ENCODE data around the gene LMNA. TPM values are rescaled to one million over a fixed set of nuclear protein-coding genes. Genes with fewer than 3 reads are reported as not detected.
"Not testable (repeated sequence)": the region's sequence is repeated elsewhere in the genome, so short reads cannot be mapped to it uniquely, and the experiment has no call there.

LMNA gene
- total RNA-seq = 420 and 617 TPM in 2 replicates

- peak; percentile 94 for DNase-seq (ENCODE audit: low read depth)
Observed at GRCh38 chr1:156114101-156114918, at the start of gene LMNA. Gene LMNA, plus strand, starts transcription at chr1:156114711. Its CDS starts 208 bp downstream, at chr1:156114919.

- DNase-seq (ENCODE audit: low read depth) = no peak
Observed at GRCh38 chr1:156065212-156065611, 49.3 kb upstream of the LMNA start.

DNA sequence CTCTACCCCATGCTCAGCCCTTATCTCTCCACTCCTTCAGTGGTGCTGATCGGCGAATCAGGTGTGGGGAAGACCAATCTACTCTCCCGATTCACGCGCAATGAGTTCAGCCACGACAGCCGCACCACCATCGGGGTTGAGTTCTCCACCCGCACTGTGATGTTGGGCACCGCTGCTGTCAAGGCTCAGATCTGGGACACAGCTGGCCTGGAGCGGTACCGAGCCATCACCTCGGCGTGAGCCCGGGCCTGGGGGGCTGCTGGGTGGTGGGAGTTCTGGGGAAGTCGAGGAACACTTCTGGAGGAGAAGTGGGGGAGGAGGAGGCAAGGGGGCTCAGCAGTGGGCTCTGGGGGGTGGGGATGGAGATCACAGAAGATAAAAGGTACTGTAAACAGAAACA, 48.6 kb upstream of the LMNA start:
- DNase-seq (ENCODE audit: low read depth) = no peak

GRCh38 chr1:156067262-156067661, 47.2 kb upstream of the LMNA start:
- DNase-seq (ENCODE audit: low read depth) = no peak

DNA sequence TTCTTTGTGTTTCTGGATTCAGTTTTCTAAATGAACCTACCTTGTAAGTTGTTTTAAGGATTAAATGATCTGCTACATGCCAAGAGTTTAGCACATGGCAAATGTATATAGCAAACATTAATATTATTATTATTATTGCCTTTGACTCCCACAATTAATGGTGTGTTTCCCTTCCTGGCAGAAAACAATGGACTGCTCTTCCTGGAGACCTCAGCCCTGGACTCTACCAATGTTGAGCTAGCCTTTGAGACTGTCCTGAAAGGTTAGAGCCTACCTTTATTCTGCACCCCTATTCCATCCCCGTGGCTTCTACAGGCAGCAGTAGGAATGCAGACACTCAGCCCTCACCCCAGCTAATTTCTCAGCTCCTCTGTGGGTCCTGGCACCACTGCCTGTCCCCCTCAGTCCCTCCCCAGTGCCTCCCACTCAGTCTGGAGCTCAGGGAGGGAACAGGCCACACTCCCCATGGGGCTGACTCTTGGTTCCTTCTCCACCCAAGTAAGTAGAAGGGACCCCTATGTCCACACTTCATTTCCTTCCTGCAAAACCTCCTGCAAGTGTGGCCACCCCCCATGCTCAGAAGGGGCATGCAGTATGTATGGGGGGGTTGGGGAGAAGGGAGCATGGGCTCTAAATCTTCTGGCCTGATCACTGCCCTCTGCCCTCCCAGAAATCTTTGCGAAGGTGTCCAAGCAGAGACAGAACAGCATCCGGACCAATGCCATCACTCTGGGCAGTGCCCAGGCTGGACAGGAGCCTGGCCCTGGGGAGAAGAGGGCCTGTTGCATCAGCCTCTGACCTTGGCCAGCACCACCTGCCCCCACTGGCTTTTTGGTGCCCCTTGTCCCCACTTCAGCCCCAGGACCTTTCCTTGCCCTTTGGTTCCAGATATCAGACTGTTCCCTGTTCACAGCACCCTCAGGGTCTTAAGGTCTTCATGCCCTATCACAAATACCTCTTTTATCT, 44.7 kb upstream of the LMNA start:
- DNase-seq (ENCODE audit: low read depth) = no peak

- DNase-seq (ENCODE audit: low read depth) = no peak
Observed at GRCh38 chr1:156070548-156070947, 44.0 kb upstream of the LMNA start.

GRCh38 chr1:156071332-156071816, 43.1 kb upstream of the LMNA start:
- DNase-seq (ENCODE audit: low read depth) = not testable (repeated sequence)

GRCh38 chr1:156072251-156072650, 42.3 kb upstream of the LMNA start:
- no peak for DNase-seq (ENCODE audit: low read depth)

- DNase-seq (ENCODE audit: low read depth) = no peak
Observed at GRCh38 chr1:156073110-156073687, 41.3 kb upstream of the LMNA start.

DNA sequence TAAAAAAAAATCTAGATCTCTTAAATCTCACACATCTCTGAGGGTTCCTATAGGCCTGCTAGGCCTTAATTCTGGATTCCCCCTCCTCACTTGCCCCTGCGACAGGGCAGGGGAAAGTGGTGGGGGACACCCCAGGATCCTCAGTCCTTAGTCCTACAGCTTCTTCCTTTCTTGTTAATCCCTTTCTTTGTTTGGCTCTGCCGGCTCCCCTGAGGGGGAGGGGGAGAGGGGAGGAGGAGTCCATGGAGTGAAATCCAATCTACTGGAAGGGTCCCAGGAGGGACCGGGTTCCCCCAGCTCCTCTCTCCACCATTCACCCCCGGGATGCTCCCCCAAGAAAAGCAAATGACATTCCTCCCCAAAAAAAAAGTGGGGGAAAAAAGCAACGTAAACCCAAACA, 40.8 kb upstream of the LMNA start:
- DNase-seq (ENCODE audit: low read depth) = no peak

DNA sequence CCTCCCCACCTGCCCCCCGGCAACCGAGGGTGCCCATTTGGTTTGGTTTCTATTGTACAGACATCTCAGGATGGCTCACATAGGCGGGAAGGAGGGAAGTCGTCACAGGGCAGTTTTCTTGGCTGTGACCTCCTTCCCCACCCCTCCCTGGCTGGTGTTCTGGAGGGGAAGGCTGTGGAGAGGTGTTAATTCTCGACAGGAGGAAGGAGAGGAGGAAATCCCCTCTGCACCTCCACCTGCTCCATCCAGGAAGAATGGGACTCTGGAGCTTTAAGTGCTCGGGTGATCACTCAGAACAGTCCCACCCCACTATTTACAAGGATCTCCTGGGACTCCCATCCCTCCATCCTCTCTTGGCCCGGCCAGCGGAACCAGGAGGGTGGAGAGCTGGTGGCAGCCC, 39.9 kb upstream of the LMNA start:
- no peak for DNase-seq (ENCODE audit: low read depth)

- DNase-seq (ENCODE audit: low read depth) = no peak
Observed at GRCh38 chr1:156075162-156075561, 39.3 kb upstream of the LMNA start.

- no peak for DNase-seq (ENCODE audit: low read depth)
Observed at GRCh38 chr1:156075775-156076204, 38.7 kb upstream of the LMNA start.

GRCh38 chr1:156076609-156077429, 37.7 kb upstream of the LMNA start:
- no peak for DNase-seq (ENCODE audit: low read depth)

DNA sequence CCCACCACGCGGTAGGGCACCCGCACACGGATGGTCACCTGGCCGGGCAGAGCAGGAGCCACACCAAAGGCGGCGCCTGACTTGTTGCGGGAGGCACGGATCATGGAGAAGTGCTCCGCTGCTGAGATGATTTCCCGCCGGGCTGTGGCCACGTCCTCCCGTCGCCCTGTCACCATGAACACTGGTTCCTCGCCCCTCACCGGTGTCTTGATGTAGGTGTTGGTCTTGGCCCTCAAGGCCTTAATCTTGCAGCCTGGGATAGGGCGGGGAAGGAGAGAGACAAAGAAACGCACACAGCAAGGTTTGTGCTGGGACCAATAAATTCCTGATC, 37.1 kb upstream of the LMNA start:
- no peak for DNase-seq (ENCODE audit: low read depth)

- no peak for DNase-seq (ENCODE audit: low read depth)
Observed at GRCh38 chr1:156078728-156079127, 35.8 kb upstream of the LMNA start.

DNA sequence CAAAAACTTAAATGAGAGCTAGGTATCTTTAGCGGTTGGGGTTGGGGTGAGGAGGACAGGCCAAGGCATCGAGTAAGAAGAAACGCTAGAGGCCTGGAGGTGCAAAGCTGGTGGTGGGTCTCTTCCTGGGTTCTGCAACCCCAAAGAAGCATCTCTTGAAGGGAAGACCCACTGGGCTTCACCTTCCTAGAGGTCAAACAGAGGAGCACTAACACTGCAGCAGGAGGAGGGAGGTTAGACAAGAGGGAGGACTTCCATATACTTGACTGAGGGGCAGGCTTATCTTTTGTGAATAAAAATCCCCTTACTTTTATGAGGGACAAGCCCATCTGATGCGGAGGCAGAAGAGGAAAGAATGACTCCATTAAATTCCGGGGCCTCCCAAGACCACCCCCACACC, 34.7 kb upstream of the LMNA start:
- no peak for DNase-seq (ENCODE audit: low read depth)

DNA sequence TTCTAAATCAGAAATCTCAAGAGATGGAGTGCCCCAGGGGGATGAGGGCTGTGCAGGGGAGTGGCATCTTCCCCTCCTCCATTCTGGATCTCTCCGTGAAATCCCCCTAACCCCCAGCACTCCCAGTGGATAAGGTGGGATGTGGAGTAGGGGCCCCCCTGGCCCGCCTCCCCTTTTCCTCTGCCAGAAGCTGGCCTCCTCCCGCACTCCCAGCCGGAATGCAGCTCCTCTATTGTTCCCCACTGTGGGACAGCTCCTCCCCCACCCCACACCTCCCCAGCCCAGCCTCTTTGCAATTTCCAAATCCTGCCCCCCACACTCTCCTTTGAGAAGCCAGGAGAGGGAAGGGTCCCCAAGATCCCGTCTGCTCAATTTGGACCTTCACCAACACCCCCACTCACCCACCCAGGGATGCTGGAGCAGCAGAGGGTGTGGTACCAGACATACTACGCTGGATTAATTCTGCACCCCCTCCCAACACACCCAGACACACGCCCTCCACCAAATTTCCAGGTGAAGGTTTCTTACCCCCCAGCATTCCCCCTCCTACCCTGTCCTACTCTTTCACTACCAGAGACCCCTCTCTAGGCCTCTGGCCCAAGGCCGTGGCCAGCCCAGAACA, 34.2 kb upstream of the LMNA start:
- no peak for DNase-seq (ENCODE audit: low read depth)

DNA sequence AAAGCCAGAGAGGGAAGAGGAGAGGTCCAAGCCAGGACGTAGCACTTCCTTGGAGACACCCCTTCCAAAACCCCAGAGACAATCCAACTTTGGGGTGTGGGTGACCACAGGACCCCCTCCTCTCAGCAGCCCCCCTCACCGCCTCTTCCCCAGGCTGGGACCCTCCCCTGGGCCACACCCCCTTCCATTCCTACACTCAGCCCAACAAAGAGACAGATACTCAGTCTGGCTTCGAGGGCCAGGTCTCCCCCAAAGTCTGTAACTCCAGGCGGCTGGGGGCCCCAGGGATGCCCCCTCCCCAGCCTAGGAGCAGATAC, 33.7 kb upstream of the LMNA start:
- no peak for DNase-seq (ENCODE audit: low read depth)

GRCh38 chr1:156081180-156081916, 33.2 kb upstream of the LMNA start:
- DNase-seq (ENCODE audit: low read depth) = no peak
